ENCODE results near the gene PATJ. TPM values are rescaled to one million over a fixed set of nuclear protein-coding genes. Genes with fewer than 3 reads are reported as not detected.
"Not testable (repeated sequence)": the region's sequence is repeated elsewhere in the genome, so short reads cannot be mapped to it uniquely, and the experiment has no call there.

The PATJ gene
- polyA plus RNA-seq, 1 of the 3 experiments (the other 2 are of a cell fraction) = 3.0 TPM

DNA sequence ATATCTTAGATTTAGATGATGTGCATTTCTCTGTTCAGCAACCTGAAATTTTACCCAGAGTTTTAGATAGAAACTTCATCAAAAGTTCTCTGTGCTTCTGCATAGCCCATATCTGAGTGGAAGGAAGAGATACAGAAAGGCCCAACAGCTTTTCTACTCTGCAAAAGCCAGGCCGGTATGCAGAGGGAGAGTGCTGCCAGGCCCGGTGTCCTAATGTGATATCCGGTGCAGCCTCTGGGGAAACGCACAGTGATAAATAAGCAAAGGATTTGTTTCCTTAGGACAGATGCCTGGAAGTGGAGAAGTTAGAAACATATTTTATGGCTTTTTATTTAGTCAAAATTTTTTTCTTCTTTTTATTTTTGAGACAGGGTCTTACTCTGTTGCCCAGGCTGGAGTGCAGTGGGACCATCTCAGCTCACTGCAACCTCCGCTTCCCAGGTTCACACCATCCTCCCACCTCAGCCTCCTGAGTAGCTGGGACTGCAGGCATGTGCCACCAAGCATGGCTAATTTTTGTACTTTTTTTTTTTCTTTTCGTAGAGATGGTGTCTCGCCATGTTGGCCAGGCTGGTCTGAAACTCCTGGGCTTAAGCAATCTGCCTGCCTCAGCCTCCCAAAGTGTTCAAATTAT is 145.8 kb downstream of the PATJ start (continued):
- TF ChIP-seq, protein P1, sequence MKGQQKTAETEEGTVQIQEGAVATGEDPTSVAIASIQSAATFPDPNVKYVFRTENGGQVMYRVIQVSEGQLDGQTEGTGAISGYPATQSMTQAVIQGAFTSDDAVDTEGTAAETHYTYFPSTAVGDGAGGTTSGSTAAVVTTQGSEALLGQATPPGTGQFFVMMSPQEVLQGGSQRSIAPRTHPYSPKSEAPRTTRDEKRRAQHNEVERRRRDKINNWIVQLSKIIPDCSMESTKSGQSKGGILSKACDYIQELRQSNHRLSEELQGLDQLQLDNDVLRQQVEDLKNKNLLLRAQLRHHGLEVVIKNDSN (IDR thresholded peaks at IDR 0.05; ENCODE audit: borderline replicate concordance, low read depth) = no peak

GRCh38 chr1:61888808-61889207 is 146.5 kb downstream of the PATJ start:
- H4K20me1 ChIP-seq (ENCODE audit: insufficient read depth) = no peaks in the 10 kb centered on the region
- 88% methylated on average over 1 of the region's 1 CpG for WGBS (ENCODE audit: low lambda C conversion rate)
- CTCF ChIA-PET = no interaction called here

DNA sequence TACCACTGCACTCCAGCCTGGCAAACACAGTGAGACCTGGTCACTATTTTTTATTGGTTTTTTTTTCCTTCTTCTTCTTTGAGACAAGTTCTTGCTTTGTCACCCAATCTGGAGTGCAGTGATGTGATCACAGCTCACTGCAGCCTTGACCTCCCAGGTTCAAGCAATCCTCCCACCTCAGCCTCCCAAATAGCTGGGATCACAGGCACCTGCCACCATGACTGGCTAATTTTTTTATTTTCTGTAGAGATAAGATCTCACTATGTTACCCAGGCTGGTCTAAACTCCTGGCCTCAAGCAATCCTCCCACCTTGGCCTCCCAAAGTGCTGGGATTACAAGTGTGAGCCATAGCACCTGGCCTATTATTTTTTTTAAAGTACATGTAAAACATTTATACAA is 148.2 kb downstream of the PATJ start:
- H3K9me2 ChIP-seq; H4K20me1 ChIP-seq (ENCODE audit: insufficient read depth); H3K9ac ChIP-seq: not testable (repeated sequence)

More at GRCh38 chr1:61888808-61889207, 146.5 kb downstream of the PATJ start:
- Histone ChIP-seq H2AFZ (ENCODE audit: low read depth) (no peak overlapping the region), H3K9me2 (no peaks in the 10 kb centered on the region), H3K27ac (ENCODE audit: low read depth in 2 of 2, low read length in 1 of 2) (no peak overlapping the region), H3K9me3 (no peaks in the 10 kb centered on the region), H3K4me3 (ENCODE audit: low read depth in 2 of 2, low read length in 1 of 2) (no peak overlapping the region), H3K4me1 (ENCODE audit: control insufficient read depth in 1 of 2, insufficient read depth in 2 of 2, low read depth in 1 of 2, low read length in 1 of 2) (no peaks in the 10 kb centered on the region), H3K79me2 (ENCODE audit: insufficient read depth) (no peaks in the 10 kb centered on the region), H3K27me3 (ENCODE audit: insufficient read depth) (no peaks in the 10 kb centered on the region), H3F3A (replicated peaks; ENCODE audit: insufficient read depth) (no peaks in the 10 kb centered on the region), H3K36me3 (replicated peaks in 1 of 2; ENCODE audit: control insufficient read depth in 1 of 2, insufficient read depth in 2 of 2, low read length in 1 of 2) (no peaks in the 10 kb centered on the region), H3K9ac (no peak overlapping the region), H3K4me2 (no peak overlapping the region)
- POLR2A ChIA-PET = no interaction called here
- DNase-seq = no peak
- no peak for TF ChIP-seq RFX5 (IDR thresholded peaks at IDR 0.05; ENCODE audit: low read length)
- TF ChIP-seq, protein P2, sequence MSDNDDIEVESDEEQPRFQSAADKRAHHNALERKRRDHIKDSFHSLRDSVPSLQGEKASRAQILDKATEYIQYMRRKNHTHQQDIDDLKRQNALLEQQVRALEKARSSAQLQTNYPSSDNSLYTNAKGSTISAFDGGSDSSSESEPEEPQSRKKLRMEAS (IDR thresholded peaks at IDR 0.05; ENCODE audit: low read depth) = no peak
- TF ChIP-seq MEF2A (IDR thresholded peaks at IDR 0.05; ENCODE audit: borderline replicate concordance, low read depth) = no peak
- no peak for TF ChIP-seq GABPA (IDR thresholded peaks at IDR 0.05; ENCODE audit: low read depth)
- no peak for TF ChIP-seq TEAD4 (IDR thresholded peaks at IDR 0.05; ENCODE audit: borderline replicate concordance, insufficient read depth)
- no peak for TF ChIP-seq TCF12 (IDR thresholded peaks at IDR 0.05)

GRCh38 chr1:61892977-61893376 is 150.7 kb downstream of the PATJ start:
- no peaks in the 10 kb centered on the region for H3K9me2 ChIP-seq
- no peak for DNase-seq
- no peaks in the 10 kb centered on the region for H3K36me3 ChIP-seq (replicated peaks in 1 of 2; ENCODE audit: control insufficient read depth in 1 of 2, insufficient read depth in 2 of 2, low read length in 1 of 2)
- no peaks in the 10 kb centered on the region for H4K20me1 ChIP-seq (ENCODE audit: insufficient read depth)
- CTCF ChIA-PET = no interaction called here
- H3K79me2 ChIP-seq (ENCODE audit: insufficient read depth) = no peaks in the 10 kb centered on the region
- no peaks in the 10 kb centered on the region for H3K9me3 ChIP-seq
- H3K4me1 ChIP-seq (ENCODE audit: control insufficient read depth in 1 of 2, insufficient read depth in 2 of 2, low read depth in 1 of 2, low read length in 1 of 2) = no peaks in the 10 kb centered on the region
- H3K27ac ChIP-seq (ENCODE audit: low read depth in 2 of 2, low read length in 1 of 2) = no peak overlapping the region
- POLR2A ChIA-PET = no interaction called here
- no peak overlapping the region for H3K4me2 ChIP-seq
- H3K9ac ChIP-seq = no peak overlapping the region
- H3K27me3 ChIP-seq (ENCODE audit: insufficient read depth) = no peaks in the 10 kb centered on the region
- no peak overlapping the region for H3K4me3 ChIP-seq (ENCODE audit: low read depth in 2 of 2, low read length in 1 of 2)
- H2AFZ ChIP-seq (ENCODE audit: low read depth) = no peak overlapping the region
- H3F3A ChIP-seq (replicated peaks; ENCODE audit: insufficient read depth) = no peaks in the 10 kb centered on the region
- WGBS (ENCODE audit: low lambda C conversion rate) = 74% methylated on average over 2 of the region's 2 CpGs
- TF ChIP-seq, protein P3, sequence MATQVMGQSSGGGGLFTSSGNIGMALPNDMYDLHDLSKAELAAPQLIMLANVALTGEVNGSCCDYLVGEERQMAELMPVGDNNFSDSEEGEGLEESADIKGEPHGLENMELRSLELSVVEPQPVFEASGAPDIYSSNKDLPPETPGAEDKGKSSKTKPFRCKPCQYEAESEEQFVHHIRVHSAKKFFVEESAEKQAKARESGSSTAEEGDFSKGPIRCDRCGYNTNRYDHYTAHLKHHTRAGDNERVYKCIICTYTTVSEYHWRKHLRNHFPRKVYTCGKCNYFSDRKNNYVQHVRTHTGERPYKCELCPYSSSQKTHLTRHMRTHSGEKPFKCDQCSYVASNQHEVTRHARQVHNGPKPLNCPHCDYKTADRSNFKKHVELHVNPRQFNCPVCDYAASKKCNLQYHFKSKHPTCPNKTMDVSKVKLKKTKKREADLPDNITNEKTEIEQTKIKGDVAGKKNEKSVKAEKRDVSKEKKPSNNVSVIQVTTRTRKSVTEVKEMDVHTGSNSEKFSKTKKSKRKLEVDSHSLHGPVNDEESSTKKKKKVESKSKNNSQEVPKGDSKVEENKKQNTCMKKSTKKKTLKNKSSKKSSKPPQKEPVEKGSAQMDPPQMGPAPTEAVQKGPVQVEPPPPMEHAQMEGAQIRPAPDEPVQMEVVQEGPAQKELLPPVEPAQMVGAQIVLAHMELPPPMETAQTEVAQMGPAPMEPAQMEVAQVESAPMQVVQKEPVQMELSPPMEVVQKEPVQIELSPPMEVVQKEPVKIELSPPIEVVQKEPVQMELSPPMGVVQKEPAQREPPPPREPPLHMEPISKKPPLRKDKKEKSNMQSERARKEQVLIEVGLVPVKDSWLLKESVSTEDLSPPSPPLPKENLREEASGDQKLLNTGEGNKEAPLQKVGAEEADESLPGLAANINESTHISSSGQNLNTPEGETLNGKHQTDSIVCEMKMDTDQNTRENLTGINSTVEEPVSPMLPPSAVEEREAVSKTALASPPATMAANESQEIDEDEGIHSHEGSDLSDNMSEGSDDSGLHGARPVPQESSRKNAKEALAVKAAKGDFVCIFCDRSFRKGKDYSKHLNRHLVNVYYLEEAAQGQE (IDR thresholded peaks at IDR 0.05; ENCODE audit: low read depth, low read length) = no peak
- TF ChIP-seq IRF3 (IDR thresholded peaks at IDR 0.05; ENCODE audit: low read depth, low read length) (no peak), RCOR1 (IDR thresholded peaks at IDR 0.05; ENCODE audit: low read length) (no peak), CTCF (IDR thresholded peaks at IDR 0.05) (no peak), FOXM1 (IDR thresholded peaks at IDR 0.05; ENCODE audit: low read depth) (no peak), YY1 (IDR thresholded peaks at IDR 0.05; ENCODE audit: low read depth) (no peak)

More for the DNA sequence above, 148.2 kb downstream of the PATJ start:
- H3F3A ChIP-seq (replicated peaks; ENCODE audit: insufficient read depth); H3K4me1 ChIP-seq (ENCODE audit: control insufficient read depth in 1 of 2, insufficient read depth in 2 of 2, low read depth in 1 of 2, low read length in 1 of 2); CTCF ChIA-PET; H3K27me3 ChIP-seq (ENCODE audit: insufficient read depth); H3K79me2 ChIP-seq (ENCODE audit: insufficient read depth); POLR2A ChIA-PET; H3K4me2 ChIP-seq; H3K9me3 ChIP-seq; H3K4me3 ChIP-seq (ENCODE audit: low read depth in 2 of 2, low read length in 1 of 2); DNase-seq; H2AFZ ChIP-seq (ENCODE audit: low read depth); H3K36me3 ChIP-seq (replicated peaks in 1 of 2; ENCODE audit: control insufficient read depth in 1 of 2, insufficient read depth in 2 of 2, low read length in 1 of 2); H3K27ac ChIP-seq (ENCODE audit: low read depth in 2 of 2, low read length in 1 of 2): not testable (repeated sequence)

Measured in SK-N-SH (cell line).